ENCODE measurements around the gene GALNTL6. TPM values are rescaled to one million over a fixed set of nuclear protein-coding genes. Genes with fewer than 3 reads are reported as not detected.

Gene GALNTL6
- total and polyA plus RNA-seq, 2 donors from 2014 or later: 0.60 TPM; not detected in 1

GRCh38 chr4:171966356-171966755 lies 153.2 kb downstream of the GALNTL6 start:
- intact Hi-C loops (cut with DNase I): no loop called here
- no peak overlapping the region for H3K4me3 ChIP-seq (ENCODE audit: low read length in 3 of 3)
- no peak overlapping the region for H3K9ac ChIP-seq (ENCODE audit: low read length in 3 of 3)
- H3K36me3 ChIP-seq (ENCODE audit: control insufficient read depth in 2 of 3, insufficient read depth in 3 of 3, low read length in 3 of 3): no peaks in the 10 kb centered on the region
- no peak overlapping the region for H3K27ac ChIP-seq (ENCODE audit: low read depth in 2 of 2, low read length in 2 of 2)
- H3K27me3 ChIP-seq (ENCODE audit: control insufficient read depth, insufficient read depth, low read length): no peaks in the 10 kb centered on the region
- no peak for TF ChIP-seq CTCF (IDR thresholded peaks at IDR 0.05; ENCODE audit: borderline replicate concordance, extremely low read depth, insufficient read depth)
- H3K4me1 ChIP-seq (ENCODE audit: control insufficient read depth in 2 of 3, insufficient read depth in 2 of 3, low read depth in 1 of 3, low read length in 3 of 3): no peaks in the 10 kb centered on the region
- FAIRE-seq: no peak
- no peak for DNase-seq
- H3K9me3 ChIP-seq (ENCODE audit: control insufficient read depth in 2 of 3, insufficient read depth in 1 of 3, low read length in 3 of 3): no peaks in the 10 kb centered on the region

GRCh38 chr4:171978216-171978615 lies 165.0 kb downstream of the GALNTL6 start:
- H3K27me3 ChIP-seq (ENCODE audit: control insufficient read depth, insufficient read depth, low read length): no peaks in the 10 kb centered on the region
- no peaks in the 10 kb centered on the region for H3K4me1 ChIP-seq (ENCODE audit: control insufficient read depth in 2 of 3, insufficient read depth in 2 of 3, low read depth in 1 of 3, low read length in 3 of 3)
- H3K27ac ChIP-seq (ENCODE audit: low read depth in 2 of 2, low read length in 2 of 2): no peak overlapping the region
- FAIRE-seq (no peak), DNase-seq (no peak)
- no peak overlapping the region for H3K4me3 ChIP-seq (ENCODE audit: low read length in 3 of 3)
- intact Hi-C loops (cut with DNase I): no loop called here
- no peaks in the 10 kb centered on the region for H3K36me3 ChIP-seq (ENCODE audit: control insufficient read depth in 2 of 3, insufficient read depth in 3 of 3, low read length in 3 of 3)
- no peak for TF ChIP-seq CTCF (IDR thresholded peaks at IDR 0.05; ENCODE audit: borderline replicate concordance, extremely low read depth, insufficient read depth)
- H3K9ac ChIP-seq (ENCODE audit: low read length in 3 of 3): no peak overlapping the region
- no peaks in the 10 kb centered on the region for H3K9me3 ChIP-seq (ENCODE audit: control insufficient read depth in 2 of 3, insufficient read depth in 1 of 3, low read length in 3 of 3)

- DNase-seq (no peak), FAIRE-seq (no peak)
- H3K9me3 ChIP-seq (ENCODE audit: control insufficient read depth in 2 of 3, insufficient read depth in 1 of 3, low read length in 3 of 3): no peaks in the 10 kb centered on the region
- no peak overlapping the region for H3K27ac ChIP-seq (ENCODE audit: low read depth in 2 of 2, low read length in 2 of 2)
- no peaks in the 10 kb centered on the region for H3K36me3 ChIP-seq (ENCODE audit: control insufficient read depth in 2 of 3, insufficient read depth in 3 of 3, low read length in 3 of 3)
- no peak overlapping the region for H3K4me3 ChIP-seq (ENCODE audit: low read length in 3 of 3)
- intact Hi-C loops (cut with DNase I): no loop called here
- no peaks in the 10 kb centered on the region for H3K4me1 ChIP-seq (ENCODE audit: control insufficient read depth in 2 of 3, insufficient read depth in 2 of 3, low read depth in 1 of 3, low read length in 3 of 3)
- H3K9ac ChIP-seq (ENCODE audit: low read length in 3 of 3): no peak overlapping the region
- TF ChIP-seq CTCF (IDR thresholded peaks at IDR 0.05; ENCODE audit: borderline replicate concordance, extremely low read depth, insufficient read depth): no peak
- no peaks in the 10 kb centered on the region for H3K27me3 ChIP-seq (ENCODE audit: control insufficient read depth, insufficient read depth, low read length)
Observed at GRCh38 chr4:171979461-171979860, 166.3 kb downstream of the GALNTL6 start.

GRCh38 chr4:171981185-171981584 lies 168.0 kb downstream of the GALNTL6 start:
- FAIRE-seq (no peak), DNase-seq (no peak)
- Histone ChIP-seq H3K4me3 (ENCODE audit: low read length in 3 of 3) (no peak overlapping the region), H3K4me1 (ENCODE audit: control insufficient read depth in 2 of 3, insufficient read depth in 2 of 3, low read depth in 1 of 3, low read length in 3 of 3) (no peaks in the 10 kb centered on the region), H3K36me3 (ENCODE audit: control insufficient read depth in 2 of 3, insufficient read depth in 3 of 3, low read length in 3 of 3) (no peaks in the 10 kb centered on the region), H3K9me3 (ENCODE audit: control insufficient read depth in 2 of 3, insufficient read depth in 1 of 3, low read length in 3 of 3) (no peaks in the 10 kb centered on the region), H3K9ac (ENCODE audit: low read length in 3 of 3) (no peak overlapping the region), H3K27ac (ENCODE audit: low read depth in 2 of 2, low read length in 2 of 2) (no peak overlapping the region), H3K27me3 (ENCODE audit: control insufficient read depth, insufficient read depth, low read length) (no peaks in the 10 kb centered on the region)
- intact Hi-C loops (cut with DNase I): no loop called here
- TF ChIP-seq CTCF (IDR thresholded peaks at IDR 0.05; ENCODE audit: borderline replicate concordance, extremely low read depth, insufficient read depth): no peak

Data from kidney (tissue), 14 donors.